Activated naive CD4-positive, alpha-beta T cell treated with anti-CD3 and anti-CD28 coated beads, Interleukin-2, amount 10 ng/mL, durations not matched to agents 7 days and 5 days (primary cell): ENCODE measurements around the gene MGLL.

Source experiments
- CTCF ChIA-PET: fragments of 350-600 bp; sonication (Branson Sonifier 250); formaldehyde crosslinking; loops from one replicate; lab custom pipeline; 2021; ENCODE audit warnings: antibody characterized with exemption; lab: Charles Lee
- DNase-seq: peaks from one replicate; pipeline ENCODE4 v3.0.0-alpha.2; 2020
- H3K27ac Mint-ChIP-seq: one replicate; pipeline ENCODE4 v1.8.0; 2021; ENCODE audit warnings: mild to moderate bottlenecking, moderate library complexity, mixed read lengths
- H3K27me3 Mint-ChIP-seq: one replicate; pipeline ENCODE4 v1.8.0; 2021; ENCODE audit warnings: mild to moderate bottlenecking, mixed read lengths
- H3K36me3 Mint-ChIP-seq: one replicate; pipeline ENCODE4 v1.8.0; 2021; ENCODE audit warnings: mixed read lengths
- H3K4me1 Mint-ChIP-seq: one replicate; pipeline ENCODE4 v1.8.0; 2021; ENCODE audit warnings: mixed read lengths
- H3K4me3 Mint-ChIP-seq: one replicate; pipeline ENCODE4 v1.8.0; 2021; ENCODE audit warnings: mild to moderate bottlenecking, moderate library complexity, mixed read lengths
- H3K9me3 Mint-ChIP-seq: one replicate; pipeline ENCODE4 v1.8.0; 2021; ENCODE audit warnings: mixed read lengths

Gene MGLL

GRCh38 chr3:127732879-127733350 lies 89.4 kb downstream of the MGLL start:
- DNase-seq = no peak
- H3K4me1 Mint-ChIP-seq = no peaks in the 10 kb centered on the region
- no peak overlapping the region for H3K27ac Mint-ChIP-seq
- CTCF ChIA-PET = no interaction called here
- no peaks in the 10 kb centered on the region for H3K36me3 Mint-ChIP-seq
- no peak overlapping the region for H3K4me3 Mint-ChIP-seq
- peaks cover 41% of the 10 kb centered on the region for H3K27me3 Mint-ChIP-seq
- H3K9me3 Mint-ChIP-seq = no peaks in the 10 kb centered on the region

DNA sequence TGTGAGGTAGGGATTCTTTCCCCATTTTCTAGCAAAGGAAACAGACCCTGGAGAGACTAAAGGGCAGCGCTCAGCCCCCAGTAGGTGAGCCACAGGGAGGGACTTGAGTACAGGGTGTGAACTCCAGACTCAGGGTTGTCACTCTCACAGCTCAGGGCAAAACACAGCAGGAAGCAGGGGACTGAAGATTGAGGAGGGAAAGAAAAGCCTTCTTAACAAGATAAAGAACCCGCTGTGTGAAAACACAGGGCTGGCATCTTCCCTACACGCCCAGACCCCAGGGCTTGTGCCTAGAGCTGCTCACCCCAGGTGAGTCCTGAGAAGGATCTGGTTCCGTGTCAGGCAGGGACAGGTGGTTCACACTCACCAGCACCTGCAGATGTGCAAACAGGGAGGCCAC lies 90.0 kb downstream of the MGLL start:
- no peak for DNase-seq
- Mint-ChIP-seq H3K36me3 (no peaks in the 10 kb centered on the region), H3K27me3 (peaks cover 41% of the 10 kb centered on the region), H3K27ac (no peak overlapping the region), H3K4me3 (no peak overlapping the region), H3K4me1 (no peaks in the 10 kb centered on the region), H3K9me3 (no peaks in the 10 kb centered on the region)
- CTCF ChIA-PET = no interaction called here

- no peak overlapping the region for H3K27ac Mint-ChIP-seq
- H3K4me3 Mint-ChIP-seq = no peak overlapping the region
- peaks cover 41% of the 10 kb centered on the region for H3K27me3 Mint-ChIP-seq
- no peaks in the 10 kb centered on the region for H3K9me3 Mint-ChIP-seq
- H3K4me1 Mint-ChIP-seq = no peaks in the 10 kb centered on the region
- H3K36me3 Mint-ChIP-seq = no peaks in the 10 kb centered on the region
- DNase-seq = no peak
- CTCF ChIA-PET = no interaction called here
Measured at GRCh38 chr3:127731546-127732289, 90.6 kb downstream of the MGLL start.

GRCh38 chr3:127730666-127731295 lies 91.5 kb downstream of the MGLL start:
- Mint-ChIP-seq H3K9me3 (no peaks in the 10 kb centered on the region), H3K4me1 (no peaks in the 10 kb centered on the region), H3K4me3 (no peak overlapping the region), H3K27ac (no peak overlapping the region), H3K27me3 (peaks cover 44% of the 10 kb centered on the region), H3K36me3 (no peaks in the 10 kb centered on the region)
- no peak for DNase-seq
- CTCF ChIA-PET = no interaction called here

GRCh38 chr3:127730171-127730570 lies 92.1 kb downstream of the MGLL start:
- Mint-ChIP-seq H3K4me1 (no peaks in the 10 kb centered on the region), H3K27me3 (peaks cover 41% of the 10 kb centered on the region), H3K27ac (no peak overlapping the region), H3K9me3 (no peaks in the 10 kb centered on the region), H3K36me3 (no peaks in the 10 kb centered on the region), H3K4me3 (no peak overlapping the region)
- DNase-seq = no peak
- CTCF ChIA-PET = no interaction called here

GRCh38 chr3:127729556-127730056 lies 92.7 kb downstream of the MGLL start:
- no peaks in the 10 kb centered on the region for H3K4me1 Mint-ChIP-seq
- CTCF ChIA-PET = no interaction called here
- no peak overlapping the region for H3K27ac Mint-ChIP-seq

DNA sequence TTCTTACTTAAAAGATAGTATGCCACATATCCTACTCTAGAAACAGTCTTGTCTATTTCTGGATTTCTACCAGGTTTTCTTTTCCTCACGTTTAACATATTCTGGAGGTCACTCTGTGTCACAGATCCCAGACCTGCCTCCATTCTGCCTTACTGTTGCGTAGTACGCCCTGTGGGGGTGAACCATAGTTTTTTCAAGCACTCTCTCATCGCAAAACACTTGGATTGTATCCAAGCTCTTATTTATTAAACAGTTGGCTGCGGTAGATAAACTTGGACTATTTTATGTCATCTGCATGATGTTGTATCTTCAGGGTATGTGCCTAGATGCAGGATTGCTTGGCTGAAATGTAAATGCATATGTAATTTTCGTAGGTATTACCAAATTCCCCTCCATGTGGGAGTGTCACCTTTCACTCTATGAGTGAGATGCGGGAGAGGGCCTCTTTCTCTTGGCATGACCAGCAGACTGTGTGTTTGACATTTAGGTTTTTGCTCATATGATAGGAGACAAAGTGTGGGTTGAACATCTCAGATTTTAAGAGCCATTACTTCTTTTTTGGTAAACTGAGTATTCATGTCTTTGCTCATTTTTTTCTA lies 93.8 kb downstream of the MGLL start:
- Mint-ChIP-seq H3K27ac (no peak overlapping the region), H3K9me3 (no peaks in the 10 kb centered on the region), H3K4me3 (no peak overlapping the region), H3K27me3 (peaks cover 35% of the 10 kb centered on the region), H3K4me1 (no peaks in the 10 kb centered on the region), H3K36me3 (no peaks in the 10 kb centered on the region)
- DNase-seq = no peak
- CTCF ChIA-PET = no interaction called here

More at GRCh38 chr3:127729556-127730056, 92.7 kb downstream of the MGLL start:
- no peak for DNase-seq
- Mint-ChIP-seq H3K36me3 (no peaks in the 10 kb centered on the region), H3K4me3 (no peak overlapping the region), H3K27me3 (peaks cover 43% of the 10 kb centered on the region), H3K9me3 (no peaks in the 10 kb centered on the region)

- CTCF ChIA-PET = no interaction called here
- Mint-ChIP-seq H3K27ac (no peak overlapping the region), H3K4me1 (no peaks in the 10 kb centered on the region), H3K9me3 (no peaks in the 10 kb centered on the region), H3K36me3 (no peaks in the 10 kb centered on the region), H3K4me3 (no peak overlapping the region), H3K27me3 (peaks cover 34% of the 10 kb centered on the region)
- DNase-seq = no peak
Measured at GRCh38 chr3:127726894-127727293, 95.4 kb downstream of the MGLL start.

GRCh38 chr3:127723011-127723567 lies 99.2 kb downstream of the MGLL start:
- Mint-ChIP-seq H3K4me1 (no peaks in the 10 kb centered on the region), H3K27me3 (peaks cover 34% of the 10 kb centered on the region)

GRCh38 chr3:127722091-127722784 lies 100.1 kb downstream of the MGLL start:
- H3K27ac Mint-ChIP-seq = no peak overlapping the region
- no peak for DNase-seq
- CTCF ChIA-PET = no interaction called here
- H3K27me3 Mint-ChIP-seq = peaks cover 32% of the 10 kb centered on the region
- no peaks in the 10 kb centered on the region for H3K4me1 Mint-ChIP-seq
- H3K4me3 Mint-ChIP-seq = no peak overlapping the region
- no peaks in the 10 kb centered on the region for H3K36me3 Mint-ChIP-seq
- H3K9me3 Mint-ChIP-seq = no peaks in the 10 kb centered on the region

More at GRCh38 chr3:127723011-127723567, 99.2 kb downstream of the MGLL start:
- H3K27ac Mint-ChIP-seq = no peak overlapping the region
- H3K4me3 Mint-ChIP-seq = no peak overlapping the region
- no peaks in the 10 kb centered on the region for H3K36me3 Mint-ChIP-seq
- no peaks in the 10 kb centered on the region for H3K9me3 Mint-ChIP-seq
- CTCF ChIA-PET = no interaction called here
- no peak for DNase-seq

DNA sequence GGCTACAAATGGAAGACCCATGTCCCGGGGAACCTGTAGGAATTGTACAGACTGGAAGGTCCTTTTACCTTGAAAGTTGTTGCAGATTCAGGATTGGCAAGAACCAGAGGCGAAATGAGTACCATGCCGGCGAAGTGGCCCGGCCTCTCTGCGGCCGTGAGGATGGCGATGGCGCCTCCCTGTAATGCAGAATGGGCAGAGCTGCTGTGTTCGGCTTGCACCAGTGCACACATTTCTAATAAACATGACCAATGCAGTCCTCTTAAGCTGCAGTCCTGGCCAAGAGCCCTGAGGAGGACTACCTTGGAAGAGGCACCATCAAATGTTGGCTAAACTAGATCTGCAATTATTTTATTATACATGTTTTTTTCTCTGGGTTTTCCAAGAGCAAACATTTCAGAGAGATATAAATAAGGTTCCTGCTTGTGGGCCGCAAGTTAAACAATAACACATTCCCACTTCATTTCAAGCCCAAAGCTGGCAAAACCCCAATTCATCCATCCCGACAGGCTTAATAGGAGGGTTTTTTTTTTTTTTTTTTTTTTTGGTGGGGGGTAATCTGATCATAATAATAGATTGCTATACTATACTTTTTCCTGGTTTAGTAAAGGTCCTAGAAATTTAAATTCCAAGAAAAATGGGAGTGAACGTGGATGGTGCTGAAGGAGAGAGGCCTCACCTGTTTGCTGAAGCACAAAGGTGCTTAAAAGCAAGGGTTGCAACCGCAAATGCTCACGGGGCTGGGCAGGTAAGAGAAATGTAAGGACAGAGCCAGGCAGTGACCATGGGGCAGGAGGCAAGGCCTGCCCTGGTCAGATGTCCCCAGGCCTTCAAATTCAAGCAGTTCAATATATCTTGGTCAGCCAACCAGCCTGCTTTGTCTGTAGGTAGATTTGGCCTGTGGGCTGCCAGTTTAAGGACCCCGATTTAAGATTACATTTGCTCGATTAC lies 101.1 kb downstream of the MGLL start:
- DNase-seq = no peak
- Mint-ChIP-seq H3K9me3 (no peaks in the 10 kb centered on the region), H3K36me3 (no peaks in the 10 kb centered on the region), H3K4me1 (no peaks in the 10 kb centered on the region), H3K27ac (no peak overlapping the region), H3K4me3 (no peak overlapping the region), H3K27me3 (peaks cover 35% of the 10 kb centered on the region)
- CTCF ChIA-PET = no interaction called here

- DNase-seq = no peak
- Mint-ChIP-seq H3K27ac (no peak overlapping the region), H3K4me1 (no peaks in the 10 kb centered on the region), H3K36me3 (no peaks in the 10 kb centered on the region), H3K4me3 (no peak overlapping the region), H3K9me3 (no peaks in the 10 kb centered on the region), H3K27me3 (peaks cover 33% of the 10 kb centered on the region)
- CTCF ChIA-PET = no interaction called here
Measured at GRCh38 chr3:127720161-127720823, 102.0 kb downstream of the MGLL start.

DNA sequence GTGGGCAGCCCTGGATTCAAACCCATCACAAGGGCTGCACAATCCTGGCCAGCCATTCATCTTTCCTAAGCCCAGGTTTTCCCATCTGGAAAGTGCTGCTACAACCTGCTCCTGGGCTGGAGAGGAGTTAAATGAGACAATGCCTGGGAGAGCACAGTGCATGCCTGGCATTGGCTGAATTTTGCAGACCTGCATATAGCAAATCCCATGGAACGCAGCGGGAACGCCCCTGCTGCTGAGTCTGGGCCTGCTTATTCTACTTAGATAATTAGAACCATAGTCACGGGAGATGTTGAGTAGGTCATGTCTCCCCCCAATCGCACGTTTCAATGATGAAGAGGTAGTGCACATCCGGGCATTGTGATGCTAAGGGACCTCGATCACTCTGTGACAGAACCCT lies 102.9 kb downstream of the MGLL start:
- H3K27me3 Mint-ChIP-seq = peaks cover 25% of the 10 kb centered on the region
- no peaks in the 10 kb centered on the region for H3K9me3 Mint-ChIP-seq
- no peak overlapping the region for H3K27ac Mint-ChIP-seq
- no peaks in the 10 kb centered on the region for H3K4me1 Mint-ChIP-seq
- CTCF ChIA-PET = no interaction called here
- no peak overlapping the region for H3K4me3 Mint-ChIP-seq
- no peaks in the 10 kb centered on the region for H3K36me3 Mint-ChIP-seq
- no peak for DNase-seq
